Stomach (tissue), 19 donors: ENCODE data around the gene PPP1R1A. TPM values are rescaled to one million over a fixed set of nuclear protein-coding genes. Genes with fewer than 3 reads are reported as not detected.

Experiments used
- DNase-seq, 2 donors: peaks; one replicate each; pipeline versions ENCODE4 v3.0.0 to v3.0.0-alpha.2; 2013 to 2019
- H3K27ac ChIP-seq, 5 donors: fragments of 200-600 bp in 4 of 5; sonication (generic) in 4 of 5; one replicate each; pipeline ENCODE4 v1.5.1; 2013 to 2019; ENCODE audit warnings: mild to moderate bottlenecking in 1 of 5, moderate library complexity in 1 of 5
- H3K27me3 ChIP-seq, 3 donors: fragments of 200-600 bp; sonication (generic); one replicate each; pipeline ENCODE4 v1.5.1; 2017 to 2019; ENCODE audit warnings: mixed run types in 1 of 3
- H3K36me3 ChIP-seq, 4 donors: fragments of 200-600 bp; sonication (generic); 1 replicate in 3 of 4; 2 replicates in 1 of 4; pipeline ENCODE4 v1.5.1; 2016 to 2019
- H3K4me1 ChIP-seq, 4 donors: fragments of 200-600 bp; sonication (generic); one replicate each; pipeline ENCODE4 v1.5.1; 2016 to 2019
- H3K4me3 ChIP-seq, 4 donors: fragments of 200-600 bp; sonication (generic) in 3 of 4; one replicate each; pipeline ENCODE4 v1.5.1; 2016 to 2019; ENCODE audit warnings: mild to moderate bottlenecking in 1 of 4
- H3K9me3 ChIP-seq, 4 donors: fragments of 200-600 bp; sonication (generic); one replicate each; pipeline ENCODE4 v1.5.1; 2016 to 2019
- CTCF ChIP-seq, 7 experiments: fragments of 450-650 bp in 4 of 7; fragments of 200-600 bp in 3 of 7; sonication (generic) in 3 of 7; IDR thresholded peaks; one replicate each; pipeline ENCODE4 v1.5.1; 2016 to 2019; ENCODE audit warnings: antibody characterized with exemption in 7 of 7, control low read depth in 2 of 7, mild to moderate bottlenecking in 1 of 7
- EP300 ChIP-seq: sonication (generic); formaldehyde crosslinking; IDR thresholded peaks from one replicate; pipeline ENCODE4 v1.6.1; 2017; ENCODE audit warnings: antibody characterized with exemption
- POLR2A ChIP-seq, 4 donors: fragments of 450-650 bp; IDR thresholded peaks; one replicate each; pipeline ENCODE4 v1.6.1; 2016; ENCODE audit warnings: antibody characterized with exemption in 4 of 4, control low read depth in 2 of 4, mild to moderate bottlenecking in 1 of 4, moderate library complexity in 1 of 4
- POLR2AphosphoS5 ChIP-seq, 3 donors: sonication (generic); formaldehyde crosslinking; IDR thresholded peaks; one replicate each; pipeline ENCODE4 v1.6.1; 2016; ENCODE audit warnings: antibody characterized with exemption in 3 of 3
- WGBS, 5 donors: extraction: QIAGEN DNeasy Blood & Tissue Kit in 3 of 5; methylation state at CpG; one replicate each; pipeline versions ENCODE4 v1.1.5 to v1.1.7; 2013 to 2018; 5-methylcytosine and 5-hydroxymethylcytosine counted together
- intact Hi-C: fragments of 100-400 bp; cut with DNase I; formaldehyde crosslinking; loops from one replicate; pipeline ENCODE4 v1.15.1; 2023; ENCODE audit warnings: low total_unique reads
- long read RNA-seq, 10 donors: transcript quantifications; one replicate each; lab custom pipeline, GENCODE V29; 2026
- polyA plus RNA-seq, 3 donors: library from polyadenylated mRNA; stranded (reverse); fragments of 200-250 nt; gene quantifications; one replicate each; pipeline ENCODE4 v1.2.3, GENCODE V29; 2013
- total RNA-seq, 5 donors: library from RNA; depleted of rRNA; stranded (reverse); fragments of >200 nt; gene quantifications; one replicate each; pipeline versions ENCODE4 v1.1.0 to v1.2.3, GENCODE V29; 2014 to 2016
- donor health status: healthy with polysubstance abuse.
- donor health status: Bipolar disorder and iron deficiency.
- donor health status: healthy.

The PPP1R1A gene
- total RNA-seq (100 to 1,000 TPM in 1 of 5 donors, 10 to 100 TPM in 1, 1 to 10 TPM in 2, not detected in 1; 5.5 to 313 (median 42.3) TPM), polyA plus RNA-seq (1 to 10 TPM; 2.6 to 9.9 (median 5.9) TPM)
- long read RNA-seq, donor 1, transcript PPP1R1A-201 (7 exons, 1,826 nt): major isoform, 9 of 9 reads
- long read RNA-seq, donor 1, partial matches to known transcripts: 0 of 9 reads
- long read RNA-seq, donor 1, other reads (novel, unspliced or antisense): 0 of 9 reads
- long read RNA-seq, donor 2, transcript PPP1R1A-201 (7 exons, 1,826 nt): major isoform, 12 of 12 reads
- long read RNA-seq, donor 2, partial matches to known transcripts: 0 of 12 reads
- long read RNA-seq, donor 2, other reads (novel, unspliced or antisense): 0 of 12 reads
- long read RNA-seq, donor 3, transcript PPP1R1A-201 (7 exons, 1,826 nt): major isoform, 9 of 9 reads
- long read RNA-seq, donor 3, partial matches to known transcripts: 0 of 9 reads
- long read RNA-seq, donor 3, other reads (novel, unspliced or antisense): 0 of 9 reads
- long read RNA-seq, donor 4, partial matches to known transcripts: 0 of 1 reads
- long read RNA-seq, donor 4, other reads (novel, unspliced or antisense): 0 of 1 reads
- long read RNA-seq, donor 5, transcript PPP1R1A-201 (7 exons, 1,826 nt): major isoform, 6 of 6 reads
- long read RNA-seq, donor 5, partial matches to known transcripts: 0 of 6 reads
- long read RNA-seq, donor 5, other reads (novel, unspliced or antisense): 0 of 6 reads
- long read RNA-seq, donor 6, transcript PPP1R1A-201 (7 exons, 1,826 nt): major isoform, 18 of 18 reads
- long read RNA-seq, donor 6, partial matches to known transcripts: 0 of 18 reads
- long read RNA-seq, donor 6, other reads (novel, unspliced or antisense): 0 of 18 reads
- long read RNA-seq, donor 7, transcript PPP1R1A-201 (7 exons, 1,826 nt): major isoform, 23 of 23 reads
- long read RNA-seq, donor 7, partial matches to known transcripts: 0 of 23 reads
- long read RNA-seq, donor 7, other reads (novel, unspliced or antisense): 0 of 23 reads
- long read RNA-seq, donor 8, transcript PPP1R1A-201 (7 exons, 1,826 nt): major isoform, 5 of 5 reads
- long read RNA-seq, donor 8, partial matches to known transcripts: 0 of 5 reads
- long read RNA-seq, donor 8, other reads (novel, unspliced or antisense): 0 of 5 reads
- long read RNA-seq, donor 9, partial matches to known transcripts: 0 of 4 reads
- long read RNA-seq, donor 9, other reads (novel, unspliced or antisense): 0 of 4 reads
- long read RNA-seq, donor 10, transcript PPP1R1A-201 (7 exons, 1,826 nt): major isoform, 6 of 6 reads
- long read RNA-seq, donor 10, partial matches to known transcripts: 0 of 6 reads
- long read RNA-seq, donor 10, other reads (novel, unspliced or antisense): 0 of 6 reads

GRCh38 chr12:54588110-54588889, at the start of gene PPP1R1A:
Gene PPP1R1A (minus strand): TSS chr12:54588659. CDS start chr12:54588488, 171 bp downstream.
- TF ChIP-seq POLR2AphosphoS5 (IDR thresholded peaks at IDR 0.05) (no peak), CTCF (IDR thresholded peaks at IDR 0.05) (no peak), EP300 (no peak), POLR2A (IDR thresholded peaks at IDR 0.05) (no peak)
- peak within 1 kb of the TSS in 3 of 5 donors; percentile 44 to 66 (median 58) for H3K27ac ChIP-seq
- H3K9me3 ChIP-seq: no peaks in the 10 kb centered on the region
- H3K36me3 ChIP-seq: peaks cover 0 to 4% (median 0%) of the 10 kb centered on the region in 4 donors
- peak; percentile 51 to 71 for DNase-seq
- WGBS, 5 donors: 0 to 1% (median 1%) methylated on average over 8 to 77 of the region's 77 CpGs
- H3K4me3 ChIP-seq: peak within 1 kb of the TSS; percentile 54 to 70 (median 62)
- H3K4me1 ChIP-seq: peaks cover 15 to 46% (median 31%) of the 10 kb centered on the region in 4 donors
- intact Hi-C loops: no loop called here
- peaks cover 0 to 40% (median 17%) of the 10 kb centered on the region in 3 donors for H3K27me3 ChIP-seq

GRCh38 chr12:54634795-54635194, 46.3 kb upstream of the PPP1R1A start, which contains the start of gene LACRT:
Gene LACRT (minus strand): TSS chr12:54634895. CDS start chr12:54634841, 54 bp downstream.
- DNase-seq: no peak
- 56 to 75% (median 61%) methylated on average over 2 of the region's 2 CpGs for WGBS, 5 donors
- Histone ChIP-seq H3K36me3 (no peaks in the 10 kb centered on the region), H3K4me3 (no peak within 1 kb of the TSS), H3K27me3 (peaks cover 0 to 5% (median 0%) of the 10 kb centered on the region in 3 donors), H3K27ac (no peak within 1 kb of the TSS), H3K9me3 (no peaks in the 10 kb centered on the region), H3K4me1 (no peaks in the 10 kb centered on the region)
- intact Hi-C loops: no loop called here
- TF ChIP-seq EP300: no peak
- TF ChIP-seq POLR2AphosphoS5 (IDR thresholded peaks at IDR 0.05): no peak
- no peak for TF ChIP-seq CTCF (IDR thresholded peaks at IDR 0.05)

GRCh38 chr12:54631988-54632728, 43.7 kb upstream of the PPP1R1A start:
- H3K27me3 ChIP-seq: peaks cover 0 to 9% (median 0%) of the 10 kb centered on the region in 3 donors
- DNase-seq: peak in 1 of 2 donors; percentile 68
- TF ChIP-seq POLR2A (IDR thresholded peaks at IDR 0.05) (no peak), CTCF (IDR thresholded peaks at IDR 0.05) (no peak), POLR2AphosphoS5 (IDR thresholded peaks at IDR 0.05) (no peak), EP300 (no peak)
- H3K9me3 ChIP-seq: peaks cover 0 to 12% (median 5%) of the 10 kb centered on the region in 4 donors
- no peaks in the 10 kb centered on the region for H3K36me3 ChIP-seq
- intact Hi-C loops: no loop called here
- no peak overlapping the region for H3K27ac ChIP-seq
- H3K4me1 ChIP-seq: no peaks in the 10 kb centered on the region
- 43 to 53% (median 50%) methylated on average over 8 of the region's 8 CpGs for WGBS, 5 donors
- no peak overlapping the region for H3K4me3 ChIP-seq
